ENCODE data around the gene COA3. TPM values are rescaled to one million over a fixed set of nuclear protein-coding genes. Genes with fewer than 3 reads are reported as not detected.
A peak's percentile ranks its signal among the peaks of the same experiment; 100 is the strongest.

The COA3 gene
- total RNA-seq, 2 donors from 2014 or later: 34.3 to 36.1 TPM

DNA sequence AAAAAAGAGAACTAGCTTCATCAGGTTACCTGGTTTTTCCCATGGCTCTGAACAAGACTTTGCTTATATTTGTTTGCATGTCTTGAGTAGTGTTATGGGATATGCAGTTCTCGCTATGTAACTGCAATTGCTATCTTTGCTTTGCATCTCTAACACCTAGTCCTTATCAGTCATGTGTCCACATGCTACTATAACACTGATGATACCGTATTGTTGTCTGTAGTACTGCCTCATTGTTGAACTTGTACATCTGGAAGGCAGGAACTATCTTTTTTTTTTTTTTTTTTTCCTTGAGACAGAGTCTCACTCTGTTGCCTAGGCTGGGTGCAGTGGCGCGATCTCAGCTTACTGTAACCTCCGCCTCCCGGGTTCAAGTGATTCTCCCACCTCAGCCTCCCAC lies 37.2 kb upstream of the COA3 start:
- ATAC-seq (ENCODE audit: insufficient number of reproducible peaks, low FRiP score, low read depth) (no peak), DNase-seq (ENCODE audit: low spot score) (no peak)
- no peaks in the 10 kb centered on the region for H3K9me3 ChIP-seq
- no peaks in the 10 kb centered on the region for H3K27me3 ChIP-seq (replicated peaks; ENCODE audit: insufficient read depth)
- no peak overlapping the region for H3K27ac ChIP-seq
- H3K4me3 ChIP-seq: no peak overlapping the region
- H3K36me3 ChIP-seq: peaks cover 38% of the 10 kb centered on the region
- TF ChIP-seq, protein P1, sequence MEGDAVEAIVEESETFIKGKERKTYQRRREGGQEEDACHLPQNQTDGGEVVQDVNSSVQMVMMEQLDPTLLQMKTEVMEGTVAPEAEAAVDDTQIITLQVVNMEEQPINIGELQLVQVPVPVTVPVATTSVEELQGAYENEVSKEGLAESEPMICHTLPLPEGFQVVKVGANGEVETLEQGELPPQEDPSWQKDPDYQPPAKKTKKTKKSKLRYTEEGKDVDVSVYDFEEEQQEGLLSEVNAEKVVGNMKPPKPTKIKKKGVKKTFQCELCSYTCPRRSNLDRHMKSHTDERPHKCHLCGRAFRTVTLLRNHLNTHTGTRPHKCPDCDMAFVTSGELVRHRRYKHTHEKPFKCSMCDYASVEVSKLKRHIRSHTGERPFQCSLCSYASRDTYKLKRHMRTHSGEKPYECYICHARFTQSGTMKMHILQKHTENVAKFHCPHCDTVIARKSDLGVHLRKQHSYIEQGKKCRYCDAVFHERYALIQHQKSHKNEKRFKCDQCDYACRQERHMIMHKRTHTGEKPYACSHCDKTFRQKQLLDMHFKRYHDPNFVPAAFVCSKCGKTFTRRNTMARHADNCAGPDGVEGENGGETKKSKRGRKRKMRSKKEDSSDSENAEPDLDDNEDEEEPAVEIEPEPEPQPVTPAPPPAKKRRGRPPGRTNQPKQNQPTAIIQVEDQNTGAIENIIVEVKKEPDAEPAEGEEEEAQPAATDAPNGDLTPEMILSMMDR (IDR thresholded peaks at IDR 0.05): no peak
- H3K4me1 ChIP-seq (ENCODE audit: control insufficient read depth in 1 of 2, low read depth in 2 of 2): peaks cover 9 to 20% of the 10 kb centered on the region in 2 donors

DNA sequence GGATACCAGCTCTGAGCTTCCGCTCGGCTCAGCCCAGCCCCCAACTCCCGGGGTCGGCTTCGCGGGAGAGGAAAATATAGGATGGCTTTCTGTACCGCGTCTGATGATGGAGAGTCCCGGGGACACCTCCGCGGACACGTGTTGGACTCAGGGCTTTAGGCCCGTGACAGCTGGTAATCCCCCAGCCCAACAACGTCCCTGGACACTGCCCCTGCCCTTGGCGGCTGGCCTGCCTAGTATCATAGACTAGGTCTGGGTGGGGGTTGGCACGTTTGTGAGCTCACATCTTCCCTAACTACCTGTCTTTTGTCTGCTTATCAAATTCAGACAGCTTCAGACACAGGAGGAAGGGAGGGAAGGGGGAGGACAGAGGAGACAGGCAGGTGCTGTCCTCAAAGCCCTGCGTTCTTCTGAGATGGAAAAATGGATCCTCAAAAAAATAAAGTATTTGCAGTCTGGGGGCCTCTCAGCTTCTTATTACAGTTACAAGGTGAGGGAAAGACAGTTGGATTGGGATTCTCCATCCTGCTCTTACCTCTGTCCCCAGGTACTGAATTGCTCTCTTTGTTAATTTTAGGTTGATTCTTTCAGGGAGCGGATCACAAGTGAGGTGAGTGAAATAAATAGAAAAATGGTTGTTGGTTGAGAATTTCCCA lies 35.4 kb upstream of the COA3 start:
- TF ChIP-seq, protein P1 (IDR thresholded peaks at IDR 0.05): no peak
- DNase-seq (ENCODE audit: low spot score) (no peak), ATAC-seq (ENCODE audit: insufficient number of reproducible peaks, low FRiP score, low read depth) (no peak)
- Histone ChIP-seq H3K9me3 (no peaks in the 10 kb centered on the region), H3K4me3 (peak overlapping the region; percentile 96), H3K27ac (peak overlapping the region; percentile 84 to 85), H3K36me3 (peaks cover 20% of the 10 kb centered on the region), H3K4me1 (ENCODE audit: control insufficient read depth in 1 of 2, low read depth in 2 of 2) (peaks cover 9 to 20% of the 10 kb centered on the region in 2 donors), H3K27me3 (replicated peaks; ENCODE audit: insufficient read depth) (no peaks in the 10 kb centered on the region)

DNA sequence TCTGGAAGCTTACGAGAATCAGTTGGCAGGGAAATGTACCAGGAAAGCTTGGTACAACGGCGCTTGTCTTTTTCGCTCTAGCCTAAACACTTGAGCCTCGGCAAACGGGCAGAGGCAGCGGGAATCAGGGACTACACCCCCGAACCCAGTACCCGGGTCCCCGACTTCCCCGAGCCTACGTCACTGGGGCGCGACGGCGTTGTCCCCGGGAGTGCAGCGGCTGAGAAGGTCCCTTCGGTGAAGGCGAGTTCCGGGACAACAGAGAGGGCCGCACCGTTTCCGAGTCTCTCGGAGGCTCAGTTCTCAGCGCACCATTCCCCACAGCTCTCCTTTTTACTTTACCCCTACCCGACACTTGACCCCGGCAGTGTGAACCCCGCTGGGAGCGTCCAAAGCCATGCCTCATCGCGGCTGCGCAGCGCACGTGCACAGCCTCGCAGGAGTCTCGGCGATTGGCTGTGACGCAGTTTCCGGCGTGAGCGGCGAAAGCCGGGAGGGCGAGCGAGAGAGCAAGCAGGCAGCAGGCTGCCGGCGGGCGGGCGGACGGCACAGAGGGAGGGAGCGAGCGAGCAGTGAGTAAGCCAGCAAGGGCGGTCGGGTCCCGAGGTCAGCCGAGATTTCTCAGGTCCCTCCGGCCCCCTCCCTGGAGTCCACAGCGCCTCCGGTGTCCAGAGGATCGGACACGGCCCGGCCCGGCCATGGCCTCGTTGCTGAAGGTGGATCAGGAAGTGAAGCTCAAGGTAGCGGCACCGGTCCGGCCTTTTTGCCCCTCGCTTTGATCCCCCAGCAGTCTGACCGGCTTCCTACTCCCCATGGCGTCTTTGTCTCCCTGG lies 34.6 kb upstream of the COA3 start, which contains the start of gene PSME3:
Gene PSME3 (plus strand): TSS at position 464 of the 833 bp plus-strand sequence. CDS start 235 bp downstream, at position 699.
- TF ChIP-seq, protein P1 (IDR thresholded peaks at IDR 0.05): no peak

DNA sequence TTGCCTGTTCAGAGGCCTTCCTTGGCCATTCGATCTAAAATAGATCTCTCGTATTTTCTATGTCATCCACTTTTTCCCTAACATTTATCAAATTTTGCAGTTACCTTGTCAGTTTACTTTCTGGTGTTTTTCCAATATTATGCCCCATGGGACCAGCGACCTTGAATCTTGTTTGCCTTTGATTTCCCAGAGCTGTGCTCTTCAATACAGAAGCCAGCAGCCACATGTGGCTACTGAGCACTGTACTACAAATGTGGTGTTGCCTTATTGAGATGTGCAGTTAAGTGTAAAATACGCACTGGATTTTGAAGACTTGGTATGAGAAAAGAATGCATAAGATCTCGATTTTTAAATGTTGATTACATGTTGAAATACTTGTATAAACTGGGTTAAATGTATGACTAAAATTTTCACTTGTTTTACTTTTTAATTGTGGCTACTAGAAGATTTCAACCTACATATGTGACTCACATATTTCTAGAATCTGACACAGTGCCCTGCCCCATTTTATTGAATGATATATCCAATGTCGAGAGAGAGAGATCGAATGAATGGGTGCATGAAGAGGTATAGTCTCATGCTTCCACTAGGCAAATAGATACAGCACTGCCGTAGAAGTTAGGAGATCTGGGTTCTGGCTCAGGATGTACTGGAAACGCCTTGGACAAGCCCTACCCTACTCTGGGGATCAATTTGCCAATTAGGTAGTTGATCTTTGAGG lies 33.9 kb upstream of the COA3 start:
- peak overlapping the region; percentile 84 to 85 for H3K27ac ChIP-seq
- H3K27me3 ChIP-seq (replicated peaks; ENCODE audit: insufficient read depth): no peaks in the 10 kb centered on the region
- H3K36me3 ChIP-seq: peaks cover 5% of the 10 kb centered on the region
- H3K4me3 ChIP-seq: peak overlapping the region; percentile 96
- no peak for ATAC-seq (ENCODE audit: insufficient number of reproducible peaks, low FRiP score, low read depth)
- no peaks in the 10 kb centered on the region for H3K9me3 ChIP-seq
- peaks cover 9 to 20% of the 10 kb centered on the region in 2 donors for H3K4me1 ChIP-seq (ENCODE audit: control insufficient read depth in 1 of 2, low read depth in 2 of 2)
- TF ChIP-seq, protein P1 (IDR thresholded peaks at IDR 0.05): no peak
- no peak for DNase-seq (ENCODE audit: low spot score)

More for the DNA sequence above, 34.6 kb upstream of the COA3 start, which contains the start of gene PSME3:
- DNase-seq (ENCODE audit: low spot score): peak; percentile 71
- Histone ChIP-seq H3K27ac (peak within 1 kb of the TSS; percentile 84 to 85), H3K4me1 (ENCODE audit: control insufficient read depth in 1 of 2, low read depth in 2 of 2) (peaks cover 9 to 20% of the 10 kb centered on the region in 2 donors), H3K36me3 (peaks cover 13% of the 10 kb centered on the region), H3K4me3 (peak within 1 kb of the TSS; percentile 96), H3K27me3 (replicated peaks; ENCODE audit: insufficient read depth) (no peaks in the 10 kb centered on the region), H3K9me3 (no peaks in the 10 kb centered on the region)
- peak; percentile 79 for ATAC-seq (ENCODE audit: insufficient number of reproducible peaks, low FRiP score, low read depth)

All from thoracic aorta (tissue), 2 donors.